NCI-H146 treated with DMSO at 0.1 percent for 48 hours (cell line): Measurements from ENCODE around the gene GPR151.

Experiments used
- DNase-seq: peaks from one replicate; lab custom pipeline; 2025; ENCODE audit not compliant: unreplicated experiment; lab: John Stamatoyannopoulos, UW

The GPR151 gene

GRCh38 chr5:146520731-146521130 lies 4.7 kb upstream of the GPR151 start:
- no peak for DNase-seq

- DNase-seq: no peak
Observed at GRCh38 chr5:146519554-146519953, 3.6 kb upstream of the GPR151 start.

- DNase-seq: no peak
Observed at GRCh38 chr5:146515473-146516150, 378 bp downstream of the GPR151 start.

- no peak for DNase-seq
Observed at GRCh38 chr5:146514575-146514974, 1.4 kb downstream of the GPR151 start.

- no peak for DNase-seq
Observed at GRCh38 chr5:146513462-146513861, 2.5 kb downstream of the GPR151 start.

- DNase-seq: no peak
Observed at GRCh38 chr5:146510559-146511125, 5.3 kb downstream of the GPR151 start.

GRCh38 chr5:146507428-146507827 lies 8.6 kb downstream of the GPR151 start:
- no peak for DNase-seq

GRCh38 chr5:146499680-146500079 lies 16.3 kb downstream of the GPR151 start:
- DNase-seq: no peak

- no peak for DNase-seq
Observed at GRCh38 chr5:146494656-146495055, 21.3 kb downstream of the GPR151 start.

GRCh38 chr5:146490089-146490843 lies 25.7 kb downstream of the GPR151 start:
- DNase-seq: no peak

GRCh38 chr5:146484714-146485391 lies 31.1 kb downstream of the GPR151 start:
- DNase-seq: no peak

GRCh38 chr5:146482775-146483174 lies 33.2 kb downstream of the GPR151 start:
- DNase-seq: no peak

GRCh38 chr5:146475906-146476305 lies 40.1 kb downstream of the GPR151 start:
- no peak for DNase-seq

GRCh38 chr5:146475190-146475780 lies 40.7 kb downstream of the GPR151 start:
- DNase-seq: no peak

- no peak for DNase-seq
Observed at GRCh38 chr5:146474065-146474464, 41.9 kb downstream of the GPR151 start.

GRCh38 chr5:146467760-146468159 lies 48.2 kb downstream of the GPR151 start:
- DNase-seq: no peak

GRCh38 chr5:146466521-146467349 lies 49.3 kb downstream of the GPR151 start:
- DNase-seq: no peak

- DNase-seq: no peak
Observed at GRCh38 chr5:146463446-146463845, 52.5 kb downstream of the GPR151 start.
